ENCODE data around the gene SPTY2D1. TPM values are rescaled to one million over a fixed set of nuclear protein-coding genes. Genes with fewer than 3 reads are reported as not detected.
"Not testable (repeated sequence)": the region's sequence is repeated elsewhere in the genome, so short reads cannot be mapped to it uniquely, and the experiment has no call there.

Gene SPTY2D1
- total RNA-seq, 1 donor from 2014 or later: 19.5 TPM

DNA sequence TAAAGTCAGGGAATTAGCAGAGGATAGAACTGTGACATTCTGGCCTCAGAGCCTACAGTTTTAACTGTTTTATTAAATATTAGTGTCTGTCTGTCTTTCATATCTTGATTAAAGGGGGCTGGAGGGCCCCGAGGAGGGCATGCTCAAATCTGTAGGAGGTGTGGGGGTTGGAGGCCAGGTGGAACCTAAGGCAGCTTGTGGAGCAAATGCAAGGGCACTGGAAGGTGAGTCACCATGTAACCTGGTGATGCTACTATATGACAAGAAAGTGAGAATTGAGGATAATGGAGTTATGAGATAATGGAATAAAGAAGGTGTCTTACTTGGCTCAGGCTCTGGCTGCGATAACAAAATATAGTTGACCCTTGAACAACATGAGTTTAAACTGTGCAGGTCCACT, 37.1 kb upstream of the SPTY2D1 start:
- TF ChIP-seq, protein P1, sequence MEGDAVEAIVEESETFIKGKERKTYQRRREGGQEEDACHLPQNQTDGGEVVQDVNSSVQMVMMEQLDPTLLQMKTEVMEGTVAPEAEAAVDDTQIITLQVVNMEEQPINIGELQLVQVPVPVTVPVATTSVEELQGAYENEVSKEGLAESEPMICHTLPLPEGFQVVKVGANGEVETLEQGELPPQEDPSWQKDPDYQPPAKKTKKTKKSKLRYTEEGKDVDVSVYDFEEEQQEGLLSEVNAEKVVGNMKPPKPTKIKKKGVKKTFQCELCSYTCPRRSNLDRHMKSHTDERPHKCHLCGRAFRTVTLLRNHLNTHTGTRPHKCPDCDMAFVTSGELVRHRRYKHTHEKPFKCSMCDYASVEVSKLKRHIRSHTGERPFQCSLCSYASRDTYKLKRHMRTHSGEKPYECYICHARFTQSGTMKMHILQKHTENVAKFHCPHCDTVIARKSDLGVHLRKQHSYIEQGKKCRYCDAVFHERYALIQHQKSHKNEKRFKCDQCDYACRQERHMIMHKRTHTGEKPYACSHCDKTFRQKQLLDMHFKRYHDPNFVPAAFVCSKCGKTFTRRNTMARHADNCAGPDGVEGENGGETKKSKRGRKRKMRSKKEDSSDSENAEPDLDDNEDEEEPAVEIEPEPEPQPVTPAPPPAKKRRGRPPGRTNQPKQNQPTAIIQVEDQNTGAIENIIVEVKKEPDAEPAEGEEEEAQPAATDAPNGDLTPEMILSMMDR (IDR thresholded peaks at IDR 0.05): no peak
- H3K4me1 Mint-ChIP-seq (ENCODE audit: unreplicated experiment): no peaks in the 10 kb centered on the region
- H3K27ac Mint-ChIP-seq (ENCODE audit: unreplicated experiment): no peak overlapping the region
- H3K4me3 Mint-ChIP-seq (ENCODE audit: unreplicated experiment): no peak overlapping the region
- H3K36me3 Mint-ChIP-seq (ENCODE audit: unreplicated experiment): no peaks in the 10 kb centered on the region
- DNase-seq (ENCODE audit: extremely low spot score, unreplicated experiment): no peak
- H3K27me3 Mint-ChIP-seq (ENCODE audit: unreplicated experiment): peaks cover 9% of the 10 kb centered on the region
- H3K9me3 Mint-ChIP-seq (ENCODE audit: unreplicated experiment): no peaks in the 10 kb centered on the region

DNA sequence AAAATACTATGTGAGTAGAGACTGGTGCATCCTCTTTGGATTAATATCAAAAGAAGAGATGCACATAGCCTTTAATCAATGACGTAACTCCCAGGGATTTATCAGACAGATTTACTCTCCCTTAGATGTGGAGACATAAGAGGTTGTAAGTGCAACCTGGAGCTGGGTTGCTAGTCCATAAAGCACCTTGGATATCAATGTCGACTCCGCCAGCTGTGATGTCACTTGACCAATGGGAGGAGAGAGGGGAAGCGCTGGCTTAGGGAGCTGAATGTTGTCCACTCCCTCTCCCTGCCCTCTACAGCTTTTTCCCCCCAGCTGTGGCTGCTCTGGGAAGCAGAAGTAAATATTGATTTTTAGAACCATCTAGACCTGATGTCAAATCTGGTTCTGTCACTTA, 35.6 kb upstream of the SPTY2D1 start:
- Mint-ChIP-seq H3K4me3 (ENCODE audit: unreplicated experiment) (no peak overlapping the region), H3K9me3 (ENCODE audit: unreplicated experiment) (no peaks in the 10 kb centered on the region)

DNA sequence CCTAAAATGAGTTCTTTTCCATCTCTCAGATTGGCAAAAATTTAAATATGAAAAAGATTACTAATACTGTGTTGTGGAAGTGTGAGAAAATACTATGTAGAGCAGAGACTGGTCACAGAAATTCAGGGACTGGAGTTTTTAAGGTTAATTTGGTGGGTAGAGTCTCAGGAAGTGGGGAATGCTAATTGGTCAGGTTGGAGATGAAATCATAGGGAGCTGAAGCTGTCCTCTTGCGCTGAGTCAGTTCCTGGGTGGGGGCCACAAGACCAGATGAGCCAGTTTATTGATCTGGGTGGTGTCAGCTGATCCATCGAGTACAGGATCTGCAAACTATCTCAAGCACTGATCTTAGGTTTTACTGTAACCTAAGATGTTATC, 35.1 kb upstream of the SPTY2D1 start:
- Mint-ChIP-seq H3K4me1 (ENCODE audit: unreplicated experiment) (no peaks in the 10 kb centered on the region), H3K4me3 (ENCODE audit: unreplicated experiment) (no peak overlapping the region), H3K27ac (ENCODE audit: unreplicated experiment) (no peak overlapping the region), H3K9me3 (ENCODE audit: unreplicated experiment) (no peaks in the 10 kb centered on the region), H3K36me3 (ENCODE audit: unreplicated experiment) (no peaks in the 10 kb centered on the region), H3K27me3 (ENCODE audit: unreplicated experiment) (peaks cover 21% of the 10 kb centered on the region)
- TF ChIP-seq, protein P1 (IDR thresholded peaks at IDR 0.05): no peak
- DNase-seq (ENCODE audit: extremely low spot score, unreplicated experiment): no peak

More for the DNA sequence above, 35.6 kb upstream of the SPTY2D1 start:
- no peak overlapping the region for H3K27ac Mint-ChIP-seq (ENCODE audit: unreplicated experiment)
- no peak for DNase-seq (ENCODE audit: extremely low spot score, unreplicated experiment)
- TF ChIP-seq, protein P1 (IDR thresholded peaks at IDR 0.05): no peak
- H3K27me3 Mint-ChIP-seq (ENCODE audit: unreplicated experiment): peaks cover 21% of the 10 kb centered on the region
- H3K4me1 Mint-ChIP-seq (ENCODE audit: unreplicated experiment): no peaks in the 10 kb centered on the region
- no peaks in the 10 kb centered on the region for H3K36me3 Mint-ChIP-seq (ENCODE audit: unreplicated experiment)

DNA sequence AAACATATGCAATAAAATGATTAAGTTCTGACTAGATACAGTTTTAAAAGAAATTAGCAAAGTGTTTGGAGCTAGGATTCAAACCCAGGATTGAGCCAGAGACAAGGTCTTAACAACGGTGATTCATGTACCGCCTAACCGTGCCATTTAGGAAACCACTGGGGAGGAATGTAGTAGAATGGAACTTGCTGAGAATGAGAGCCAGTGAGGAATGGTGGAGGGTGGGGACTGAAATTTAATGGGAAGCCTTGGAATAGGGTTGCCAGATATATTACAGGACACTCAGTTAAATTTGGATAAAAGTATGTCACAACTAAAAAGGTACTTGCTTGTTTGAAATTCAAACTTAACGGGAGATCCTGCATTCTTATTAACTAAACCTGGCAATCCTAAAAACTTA, 34.0 kb upstream of the SPTY2D1 start:
- peaks cover 21% of the 10 kb centered on the region for H3K27me3 Mint-ChIP-seq (ENCODE audit: unreplicated experiment)
- TF ChIP-seq, protein P1 (IDR thresholded peaks at IDR 0.05): no peak
- no peak overlapping the region for H3K4me3 Mint-ChIP-seq (ENCODE audit: unreplicated experiment)
- no peak for DNase-seq (ENCODE audit: extremely low spot score, unreplicated experiment)
- no peaks in the 10 kb centered on the region for H3K4me1 Mint-ChIP-seq (ENCODE audit: unreplicated experiment)
- no peaks in the 10 kb centered on the region for H3K9me3 Mint-ChIP-seq (ENCODE audit: unreplicated experiment)
- H3K27ac Mint-ChIP-seq (ENCODE audit: unreplicated experiment): no peak overlapping the region
- no peaks in the 10 kb centered on the region for H3K36me3 Mint-ChIP-seq (ENCODE audit: unreplicated experiment)

DNA sequence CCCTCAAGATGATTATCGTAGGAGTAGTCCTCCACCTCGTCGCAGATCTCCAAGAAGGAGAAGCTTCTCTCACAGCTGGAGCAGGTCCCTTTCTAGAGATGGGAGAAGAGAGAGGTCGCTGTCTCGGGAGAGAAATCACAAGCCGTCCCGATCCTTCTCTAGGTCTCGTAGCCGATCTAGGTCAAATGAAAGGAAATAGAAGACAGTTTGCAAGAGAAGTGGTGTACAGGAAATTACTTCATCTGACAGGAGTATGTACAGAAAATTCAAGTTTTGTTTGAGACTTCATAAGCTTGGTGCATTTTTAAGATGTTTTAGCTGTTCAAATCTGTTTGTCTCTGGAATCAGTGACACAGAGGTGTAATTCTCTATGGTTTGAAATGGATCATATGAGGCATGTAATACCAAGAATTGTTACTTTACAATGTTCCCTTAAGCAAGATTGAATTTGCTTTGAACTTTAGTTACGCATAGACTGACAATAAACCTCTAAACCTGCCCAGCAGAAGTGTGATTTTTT, 31.3 kb upstream of the SPTY2D1 start:
- not testable (repeated sequence) for H3K27ac Mint-ChIP-seq (ENCODE audit: unreplicated experiment); DNase-seq (ENCODE audit: extremely low spot score, unreplicated experiment); H3K4me3 Mint-ChIP-seq (ENCODE audit: unreplicated experiment); H3K9me3 Mint-ChIP-seq (ENCODE audit: unreplicated experiment); H3K36me3 Mint-ChIP-seq (ENCODE audit: unreplicated experiment); H3K4me1 Mint-ChIP-seq (ENCODE audit: unreplicated experiment)
- peaks cover 36% of the 10 kb centered on the region for H3K27me3 Mint-ChIP-seq (ENCODE audit: unreplicated experiment)

DNA sequence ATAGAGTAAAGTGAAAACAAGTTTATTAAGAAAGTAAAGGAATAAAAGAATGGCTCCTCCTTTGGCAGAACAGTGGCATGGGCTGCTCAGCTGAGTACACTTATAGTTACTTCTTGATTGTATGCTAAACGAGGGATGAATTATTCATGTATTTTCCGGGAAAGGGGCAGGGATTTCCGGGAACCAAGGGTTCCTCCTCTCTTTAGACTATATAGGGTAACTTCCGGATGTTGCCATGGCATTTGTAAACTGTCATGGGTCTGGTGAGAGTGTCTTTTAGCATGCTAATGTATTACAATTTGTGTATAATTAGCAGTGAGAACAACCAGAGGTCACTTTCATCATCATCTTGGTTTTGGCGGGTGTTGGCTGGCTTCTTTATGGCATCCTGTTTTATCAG, 23.5 kb upstream of the SPTY2D1 start:
- H3K4me1 Mint-ChIP-seq (ENCODE audit: unreplicated experiment): no peaks in the 10 kb centered on the region
- H3K27me3 Mint-ChIP-seq (ENCODE audit: unreplicated experiment): peaks cover 17% of the 10 kb centered on the region
- H3K36me3 Mint-ChIP-seq (ENCODE audit: unreplicated experiment): no peaks in the 10 kb centered on the region
- TF ChIP-seq, protein P1 (IDR thresholded peaks at IDR 0.05): no peak
- H3K27ac Mint-ChIP-seq (ENCODE audit: unreplicated experiment): no peak overlapping the region
- DNase-seq (ENCODE audit: extremely low spot score, unreplicated experiment): no peak
- H3K9me3 Mint-ChIP-seq (ENCODE audit: unreplicated experiment): no peaks in the 10 kb centered on the region
- no peak overlapping the region for H3K4me3 Mint-ChIP-seq (ENCODE audit: unreplicated experiment)
